ENCODE data around the gene CABCOCO1.

Gene CABCOCO1

DNA sequence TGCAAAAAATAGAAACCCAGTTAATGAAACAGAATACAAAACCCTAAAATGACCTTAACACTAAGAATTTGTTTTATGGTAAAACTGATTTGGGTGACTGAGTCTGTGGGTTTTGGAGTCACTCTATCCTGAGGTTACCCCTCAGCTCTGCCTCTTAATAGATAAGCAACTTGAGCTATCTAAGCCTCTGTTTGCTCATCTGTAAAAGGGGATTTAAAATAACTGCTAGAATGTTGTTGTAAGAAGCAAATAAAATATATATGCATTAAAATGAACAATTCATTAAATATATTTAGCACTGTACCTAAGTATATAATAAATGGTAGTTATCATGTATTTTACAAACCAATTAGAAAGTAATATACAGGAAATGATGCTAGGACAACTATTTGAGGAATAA is 115.4 kb downstream of the CABCOCO1 start:
- TF ChIP-seq NFIC (IDR thresholded peaks at IDR 0.05) (no peak), YY1 (IDR thresholded peaks at IDR 0.05; ENCODE audit: low read depth) (no peak), TEAD4 (IDR thresholded peaks at IDR 0.05) (no peak), TCF12 (IDR thresholded peaks at IDR 0.05; ENCODE audit: low read depth) (no peak), EP300 (IDR thresholded peaks at IDR 0.05; ENCODE audit: borderline replicate concordance) (no peak), EGR1 (IDR thresholded peaks at IDR 0.05) (no peak), RAD21 (IDR thresholded peaks at IDR 0.05; ENCODE audit: low read depth) (no peak), ZBTB7A (IDR thresholded peaks at IDR 0.05; ENCODE audit: low read depth) (no peak), CREB1 (IDR thresholded peaks at IDR 0.05; ENCODE audit: low read depth) (no peak), FOXM1 (IDR thresholded peaks at IDR 0.05; ENCODE audit: borderline replicate concordance, low read depth) (no peak), TAF1 (IDR thresholded peaks at IDR 0.05; ENCODE audit: low read depth) (no peak), CEBPB (IDR thresholded peaks at IDR 0.05) (no peak)
- TF ChIP-seq, protein P1, sequence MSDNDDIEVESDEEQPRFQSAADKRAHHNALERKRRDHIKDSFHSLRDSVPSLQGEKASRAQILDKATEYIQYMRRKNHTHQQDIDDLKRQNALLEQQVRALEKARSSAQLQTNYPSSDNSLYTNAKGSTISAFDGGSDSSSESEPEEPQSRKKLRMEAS (IDR thresholded peaks at IDR 0.05) = no peak
- TF ChIP-seq, protein P2, sequence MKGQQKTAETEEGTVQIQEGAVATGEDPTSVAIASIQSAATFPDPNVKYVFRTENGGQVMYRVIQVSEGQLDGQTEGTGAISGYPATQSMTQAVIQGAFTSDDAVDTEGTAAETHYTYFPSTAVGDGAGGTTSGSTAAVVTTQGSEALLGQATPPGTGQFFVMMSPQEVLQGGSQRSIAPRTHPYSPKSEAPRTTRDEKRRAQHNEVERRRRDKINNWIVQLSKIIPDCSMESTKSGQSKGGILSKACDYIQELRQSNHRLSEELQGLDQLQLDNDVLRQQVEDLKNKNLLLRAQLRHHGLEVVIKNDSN (IDR thresholded peaks at IDR 0.05) = no peak
- TF ChIP-seq, protein P3, sequence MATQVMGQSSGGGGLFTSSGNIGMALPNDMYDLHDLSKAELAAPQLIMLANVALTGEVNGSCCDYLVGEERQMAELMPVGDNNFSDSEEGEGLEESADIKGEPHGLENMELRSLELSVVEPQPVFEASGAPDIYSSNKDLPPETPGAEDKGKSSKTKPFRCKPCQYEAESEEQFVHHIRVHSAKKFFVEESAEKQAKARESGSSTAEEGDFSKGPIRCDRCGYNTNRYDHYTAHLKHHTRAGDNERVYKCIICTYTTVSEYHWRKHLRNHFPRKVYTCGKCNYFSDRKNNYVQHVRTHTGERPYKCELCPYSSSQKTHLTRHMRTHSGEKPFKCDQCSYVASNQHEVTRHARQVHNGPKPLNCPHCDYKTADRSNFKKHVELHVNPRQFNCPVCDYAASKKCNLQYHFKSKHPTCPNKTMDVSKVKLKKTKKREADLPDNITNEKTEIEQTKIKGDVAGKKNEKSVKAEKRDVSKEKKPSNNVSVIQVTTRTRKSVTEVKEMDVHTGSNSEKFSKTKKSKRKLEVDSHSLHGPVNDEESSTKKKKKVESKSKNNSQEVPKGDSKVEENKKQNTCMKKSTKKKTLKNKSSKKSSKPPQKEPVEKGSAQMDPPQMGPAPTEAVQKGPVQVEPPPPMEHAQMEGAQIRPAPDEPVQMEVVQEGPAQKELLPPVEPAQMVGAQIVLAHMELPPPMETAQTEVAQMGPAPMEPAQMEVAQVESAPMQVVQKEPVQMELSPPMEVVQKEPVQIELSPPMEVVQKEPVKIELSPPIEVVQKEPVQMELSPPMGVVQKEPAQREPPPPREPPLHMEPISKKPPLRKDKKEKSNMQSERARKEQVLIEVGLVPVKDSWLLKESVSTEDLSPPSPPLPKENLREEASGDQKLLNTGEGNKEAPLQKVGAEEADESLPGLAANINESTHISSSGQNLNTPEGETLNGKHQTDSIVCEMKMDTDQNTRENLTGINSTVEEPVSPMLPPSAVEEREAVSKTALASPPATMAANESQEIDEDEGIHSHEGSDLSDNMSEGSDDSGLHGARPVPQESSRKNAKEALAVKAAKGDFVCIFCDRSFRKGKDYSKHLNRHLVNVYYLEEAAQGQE (IDR thresholded peaks at IDR 0.05; ENCODE audit: low read depth) = no peak

DNA sequence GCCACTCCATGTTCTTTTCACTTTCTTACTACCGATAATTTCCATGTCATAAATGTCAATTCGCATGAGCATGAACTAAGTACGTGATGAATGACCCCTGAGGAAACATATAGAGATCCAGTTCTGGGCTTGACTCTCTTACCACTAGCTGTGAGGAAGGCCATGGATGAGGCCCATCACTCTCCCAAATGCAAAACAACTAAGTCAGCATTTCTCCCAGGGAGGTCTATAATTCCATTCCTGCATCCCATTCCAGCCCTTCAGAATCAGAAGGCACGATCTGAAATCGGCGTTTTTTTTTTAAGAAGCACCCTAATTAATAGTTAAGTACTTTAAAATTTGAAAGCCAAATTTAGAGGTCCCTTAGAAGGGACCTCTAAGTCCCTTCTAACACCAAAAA is 116.5 kb downstream of the CABCOCO1 start:
- TF ChIP-seq YY1 (IDR thresholded peaks at IDR 0.05; ENCODE audit: low read depth) (no peak), RAD21 (IDR thresholded peaks at IDR 0.05; ENCODE audit: low read depth) (no peak), EP300 (IDR thresholded peaks at IDR 0.05; ENCODE audit: borderline replicate concordance) (no peak), TCF12 (IDR thresholded peaks at IDR 0.05; ENCODE audit: low read depth) (no peak)
- TF ChIP-seq, protein P3 (IDR thresholded peaks at IDR 0.05; ENCODE audit: low read depth) = no peak

DNA sequence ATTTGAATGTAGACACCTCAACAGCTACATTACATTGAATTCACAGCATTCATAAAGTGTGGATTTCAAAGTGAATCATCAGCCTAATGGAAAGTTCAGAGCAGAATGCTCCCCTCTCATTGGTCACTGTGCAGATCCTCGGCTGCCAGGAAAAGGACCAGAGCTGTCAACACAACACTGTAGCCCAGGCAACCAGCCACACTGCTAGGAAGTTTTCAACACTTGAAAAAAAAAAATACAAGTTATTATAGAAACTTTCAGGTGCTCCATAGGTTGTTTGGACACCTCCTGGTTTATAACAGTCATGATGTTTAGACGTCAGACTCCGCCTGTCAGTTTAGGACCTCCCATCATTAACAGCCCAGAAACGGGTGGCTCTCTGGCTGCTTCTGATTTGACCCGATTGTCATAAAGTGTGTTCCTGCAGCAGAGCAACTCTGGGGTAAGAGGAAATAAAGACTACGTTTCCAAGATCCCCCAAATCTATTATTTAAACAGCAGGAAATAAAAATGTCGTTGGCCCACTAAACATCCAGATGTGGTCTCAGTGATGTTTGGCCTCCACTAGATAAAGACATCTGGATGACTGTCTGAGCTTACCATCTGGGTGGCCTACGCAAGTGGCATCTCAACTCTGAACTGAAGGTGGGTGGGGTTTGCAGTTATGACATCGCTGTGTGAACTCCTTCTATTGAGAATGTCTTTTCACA is 117.4 kb downstream of the CABCOCO1 start:
- TF ChIP-seq, protein P3 (IDR thresholded peaks at IDR 0.05; ENCODE audit: low read depth) = no peak
- TF ChIP-seq ZBTB7A (IDR thresholded peaks at IDR 0.05; ENCODE audit: low read depth) (no peak), NFIC (IDR thresholded peaks at IDR 0.05) (no peak), RAD21 (IDR thresholded peaks at IDR 0.05; ENCODE audit: low read depth) (no peak), FOXM1 (IDR thresholded peaks at IDR 0.05; ENCODE audit: borderline replicate concordance, low read depth) (no peak), EP300 (IDR thresholded peaks at IDR 0.05; ENCODE audit: borderline replicate concordance) (no peak), YY1 (IDR thresholded peaks at IDR 0.05; ENCODE audit: low read depth) (no peak), EGR1 (IDR thresholded peaks at IDR 0.05) (no peak), CREB1 (IDR thresholded peaks at IDR 0.05; ENCODE audit: low read depth) (no peak), CEBPB (IDR thresholded peaks at IDR 0.05) (no peak)
- TF ChIP-seq, protein P2 (IDR thresholded peaks at IDR 0.05) = no peak
- TF ChIP-seq, protein P1 (IDR thresholded peaks at IDR 0.05) = no peak

DNA sequence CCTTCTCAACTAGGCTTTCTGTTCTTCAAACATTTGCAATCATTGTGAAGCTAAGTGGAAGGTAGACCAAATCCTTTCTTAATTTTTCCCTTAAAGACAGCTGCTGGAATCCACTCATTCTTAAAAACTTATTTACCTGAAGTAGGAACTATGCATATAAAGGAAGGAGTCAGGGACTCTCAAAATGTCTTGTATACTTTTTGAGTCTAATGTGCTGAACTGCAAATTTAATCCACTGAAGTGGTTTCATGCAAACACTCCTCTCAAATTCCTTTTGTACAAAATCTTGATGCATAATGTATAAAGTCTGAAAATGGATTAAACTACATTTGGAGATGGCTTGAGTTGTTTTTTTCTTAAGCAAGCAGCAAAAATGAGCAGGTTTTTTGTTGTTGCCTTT is 118.0 kb downstream of the CABCOCO1 start:
- TF ChIP-seq EGR1 (IDR thresholded peaks at IDR 0.05) (no peak), EP300 (IDR thresholded peaks at IDR 0.05; ENCODE audit: borderline replicate concordance) (no peak), FOXM1 (IDR thresholded peaks at IDR 0.05; ENCODE audit: borderline replicate concordance, low read depth) (no peak), ZBTB7A (IDR thresholded peaks at IDR 0.05; ENCODE audit: low read depth) (no peak), YY1 (IDR thresholded peaks at IDR 0.05; ENCODE audit: low read depth) (no peak), TEAD4 (IDR thresholded peaks at IDR 0.05) (no peak), NFIC (IDR thresholded peaks at IDR 0.05) (no peak)
